ENCODE measurements around the gene BPIFA3. TPM values are rescaled to one million over a fixed set of nuclear protein-coding genes. Genes with fewer than 3 reads are reported as not detected.

The BPIFA3 gene
- total RNA-seq, 2 experiments from 2014 or later = not detected

GRCh38 chr20:33229843-33230242 is 12.7 kb downstream of the BPIFA3 start:
- ATAC-seq (peak; percentile 70), DNase-seq (peak; percentile 72)
- CTCF ChIA-PET = interaction anchor here (0.7 to 2.3 kb wide), 5 partner anchors 17 to 556 kb away, joined by 3 to 7 read pairs (median 3); partner anchors contain the start of gene C20orf203
- H3K4me1 Mint-ChIP-seq (ENCODE audit: low read depth) = peaks cover 48% of the 10 kb centered on the region
- no peaks in the 10 kb centered on the region for H3K36me3 Mint-ChIP-seq (ENCODE audit: low read depth)
- no peaks in the 10 kb centered on the region for H3K9me3 Mint-ChIP-seq (ENCODE audit: insufficient read depth)
- POLR2A ChIA-PET = interaction anchor here (0.7 kb wide), 1 partner anchor 490 kb away, joined by 4 read pairs; no protein-coding TSS in a partner anchor
- peaks cover 8% of the 10 kb centered on the region for H3K27me3 Mint-ChIP-seq (ENCODE audit: low read depth)
- H3K4me3 Mint-ChIP-seq = peak overlapping the region; percentile 40
- H3K27ac Mint-ChIP-seq = peak overlapping the region; percentile 93

- H3K4me1 Mint-ChIP-seq (ENCODE audit: low read depth) = peaks cover 48% of the 10 kb centered on the region
- H3K9me3 Mint-ChIP-seq (ENCODE audit: insufficient read depth) = no peaks in the 10 kb centered on the region
- ATAC-seq (no peak), DNase-seq (no peak)
- H3K27ac Mint-ChIP-seq = peak overlapping the region; percentile 52
- no peak overlapping the region for H3K4me3 Mint-ChIP-seq
- H3K27me3 Mint-ChIP-seq (ENCODE audit: low read depth) = peaks cover 7% of the 10 kb centered on the region
- POLR2A ChIA-PET = no interaction called here
- CTCF ChIA-PET = interaction anchor here (0.8 to 1.3 kb wide), 2 partner anchors 13 to 135 kb away, joined by 3 to 4 read pairs; no protein-coding TSS in a partner anchor
- no peaks in the 10 kb centered on the region for H3K36me3 Mint-ChIP-seq (ENCODE audit: low read depth)
Measured at GRCh38 chr20:33231237-33231636, 14.1 kb downstream of the BPIFA3 start.

- H3K27me3 Mint-ChIP-seq (ENCODE audit: low read depth) = peaks cover 15% of the 10 kb centered on the region
- ChIA-PET POLR2A (no interaction called here), CTCF (interaction anchor here (1.3 kb wide), 1 partner anchor 136 kb away, joined by 4 read pairs; no protein-coding TSS in a partner anchor)
- peak; percentile 45 for ATAC-seq
- peaks cover 48% of the 10 kb centered on the region for H3K4me1 Mint-ChIP-seq (ENCODE audit: low read depth)
- peak; percentile 26 for DNase-seq
- no peak overlapping the region for H3K4me3 Mint-ChIP-seq
- no peaks in the 10 kb centered on the region for H3K9me3 Mint-ChIP-seq (ENCODE audit: insufficient read depth)
- no peaks in the 10 kb centered on the region for H3K36me3 Mint-ChIP-seq (ENCODE audit: low read depth)
- H3K27ac Mint-ChIP-seq = peak overlapping the region; percentile 83
Measured at GRCh38 chr20:33232486-33233072, 15.4 kb downstream of the BPIFA3 start.

GRCh38 chr20:33233129-33233774 is 16.1 kb downstream of the BPIFA3 start:
- H3K36me3 Mint-ChIP-seq (ENCODE audit: low read depth) = no peaks in the 10 kb centered on the region
- DNase-seq (no peak), ATAC-seq (no peak)
- H3K27ac Mint-ChIP-seq = peak overlapping the region; percentile 43
- ChIA-PET POLR2A (no interaction called here), CTCF (no interaction called here)
- peaks cover 48% of the 10 kb centered on the region for H3K4me1 Mint-ChIP-seq (ENCODE audit: low read depth)
- H3K4me3 Mint-ChIP-seq = no peak overlapping the region
- peaks cover 15% of the 10 kb centered on the region for H3K27me3 Mint-ChIP-seq (ENCODE audit: low read depth)
- no peaks in the 10 kb centered on the region for H3K9me3 Mint-ChIP-seq (ENCODE audit: insufficient read depth)

- Mint-ChIP-seq H3K27me3 (ENCODE audit: low read depth) (peaks cover 18% of the 10 kb centered on the region), H3K9me3 (ENCODE audit: insufficient read depth) (no peaks in the 10 kb centered on the region), H3K4me3 (no peak overlapping the region), H3K36me3 (ENCODE audit: low read depth) (no peaks in the 10 kb centered on the region), H3K4me1 (ENCODE audit: low read depth) (peaks cover 44% of the 10 kb centered on the region), H3K27ac (no peak overlapping the region)
- POLR2A ChIA-PET = no interaction called here
- ATAC-seq (no peak), DNase-seq (no peak)
- CTCF ChIA-PET = no interaction called here
Measured at GRCh38 chr20:33234050-33234449, 16.9 kb downstream of the BPIFA3 start.

GRCh38 chr20:33235696-33236095 is 18.5 kb downstream of the BPIFA3 start, which contains the start of gene BPIFA1:
Gene BPIFA1, plus strand, starts transcription at chr20:33235996. Its CDS starts 1,716 bp downstream, at chr20:33237712.
- H3K9me3 Mint-ChIP-seq (ENCODE audit: insufficient read depth) = no peaks in the 10 kb centered on the region
- ATAC-seq (no peak), DNase-seq (no peak)
- CTCF ChIA-PET = no interaction called here
- H3K27me3 Mint-ChIP-seq (ENCODE audit: low read depth) = peaks cover 21% of the 10 kb centered on the region
- peaks cover 28% of the 10 kb centered on the region for H3K4me1 Mint-ChIP-seq (ENCODE audit: low read depth)
- H3K4me3 Mint-ChIP-seq = no peak within 1 kb of the TSS
- H3K36me3 Mint-ChIP-seq (ENCODE audit: low read depth) = no peaks in the 10 kb centered on the region
- POLR2A ChIA-PET = no interaction called here
- no peak within 1 kb of the TSS for H3K27ac Mint-ChIP-seq

- H3K27me3 Mint-ChIP-seq (ENCODE audit: low read depth) = peaks cover 21% of the 10 kb centered on the region
- ChIA-PET POLR2A (no interaction called here), CTCF (no interaction called here)
- ATAC-seq (no peak), DNase-seq (no peak)
- no peaks in the 10 kb centered on the region for H3K36me3 Mint-ChIP-seq (ENCODE audit: low read depth)
- H3K4me1 Mint-ChIP-seq (ENCODE audit: low read depth) = peaks cover 22% of the 10 kb centered on the region
- H3K4me3 Mint-ChIP-seq = no peak overlapping the region
- no peak overlapping the region for H3K27ac Mint-ChIP-seq
- no peaks in the 10 kb centered on the region for H3K9me3 Mint-ChIP-seq (ENCODE audit: insufficient read depth)
Measured at GRCh38 chr20:33236351-33236750, 19.2 kb downstream of the BPIFA3 start.

- H3K4me3 Mint-ChIP-seq = no peak overlapping the region
- no peak overlapping the region for H3K27ac Mint-ChIP-seq
- CTCF ChIA-PET = no interaction called here
- H3K9me3 Mint-ChIP-seq (ENCODE audit: insufficient read depth) = no peaks in the 10 kb centered on the region
- peaks cover 23% of the 10 kb centered on the region for H3K27me3 Mint-ChIP-seq (ENCODE audit: low read depth)
- no peak for DNase-seq
- H3K4me1 Mint-ChIP-seq (ENCODE audit: low read depth) = peaks cover 6% of the 10 kb centered on the region
- ATAC-seq = no peak
- no peaks in the 10 kb centered on the region for H3K36me3 Mint-ChIP-seq (ENCODE audit: low read depth)
- POLR2A ChIA-PET = no interaction called here
Measured at GRCh38 chr20:33237989-33238388, 20.8 kb downstream of the BPIFA3 start.

GRCh38 chr20:33239418-33239817 is 22.3 kb downstream of the BPIFA3 start:
- ChIA-PET CTCF (no interaction called here), POLR2A (no interaction called here)
- no peaks in the 10 kb centered on the region for H3K4me1 Mint-ChIP-seq (ENCODE audit: low read depth)
- H3K9me3 Mint-ChIP-seq (ENCODE audit: insufficient read depth) = no peaks in the 10 kb centered on the region
- peaks cover 26% of the 10 kb centered on the region for H3K27me3 Mint-ChIP-seq (ENCODE audit: low read depth)
- H3K4me3 Mint-ChIP-seq = no peak overlapping the region
- DNase-seq (no peak), ATAC-seq (no peak)
- H3K27ac Mint-ChIP-seq = no peak overlapping the region
- no peaks in the 10 kb centered on the region for H3K36me3 Mint-ChIP-seq (ENCODE audit: low read depth)

GRCh38 chr20:33239979-33240736 is 23.0 kb downstream of the BPIFA3 start:
- DNase-seq (no peak), ATAC-seq (no peak)
- peaks cover 27% of the 10 kb centered on the region for H3K27me3 Mint-ChIP-seq (ENCODE audit: low read depth)
- no peak overlapping the region for H3K27ac Mint-ChIP-seq
- no peaks in the 10 kb centered on the region for H3K36me3 Mint-ChIP-seq (ENCODE audit: low read depth)
- H3K4me3 Mint-ChIP-seq = no peak overlapping the region
- H3K4me1 Mint-ChIP-seq (ENCODE audit: low read depth) = no peaks in the 10 kb centered on the region
- H3K9me3 Mint-ChIP-seq (ENCODE audit: insufficient read depth) = no peaks in the 10 kb centered on the region
- POLR2A ChIA-PET = no interaction called here
- CTCF ChIA-PET = no interaction called here

- peaks cover 23% of the 10 kb centered on the region for H3K27me3 Mint-ChIP-seq (ENCODE audit: low read depth)
- POLR2A ChIA-PET = no interaction called here
- no peaks in the 10 kb centered on the region for H3K4me1 Mint-ChIP-seq (ENCODE audit: low read depth)
Measured at GRCh38 chr20:33240923-33241322, 23.8 kb downstream of the BPIFA3 start.

More at GRCh38 chr20:33240923-33241322, 23.8 kb downstream of the BPIFA3 start:
- Mint-ChIP-seq H3K36me3 (ENCODE audit: low read depth) (no peaks in the 10 kb centered on the region), H3K4me3 (no peak overlapping the region), H3K9me3 (ENCODE audit: insufficient read depth) (no peaks in the 10 kb centered on the region), H3K27ac (no peak overlapping the region)
- ATAC-seq (no peak), DNase-seq (no peak)
- CTCF ChIA-PET = no interaction called here

Measured in activated CD8-positive, alpha-beta T cell treated with anti-CD3 and anti-CD28 coated beads, Interleukin-2, amount 10 ng/mL, durations not matched to agents 7 days and 5 days (primary cell).